Activated CD8-positive, alpha-beta T cell treated with anti-CD3 and anti-CD28 coated beads for 36 hours (primary cell): ENCODE results near the gene RGS7BP. TPM values are rescaled to one million over a fixed set of nuclear protein-coding genes. Genes with fewer than 3 reads are reported as not detected.

Source experiments
- ATAC-seq: fragments of 200-7000 bp; cut with Tn5 transposase; one replicate; pipeline ENCODE4 v1.10.0; 2021; ENCODE audit warnings: mild to moderate bottlenecking, moderate library complexity
- CTCF ChIA-PET: fragments of 350-600 bp; sonication (Branson Sonifier 250); formaldehyde crosslinking; loops from one replicate; lab custom pipeline; 2021; ENCODE audit warnings: antibody characterized with exemption; lab: Charles Lee
- POLR2A ChIA-PET: fragments of 350-600 bp; sonication (Branson Sonifier 250); formaldehyde crosslinking; loops from one replicate; lab custom pipeline; 2021; ENCODE audit warnings: antibody characterized with exemption; lab: Charles Lee
- DNase-seq: peaks from one replicate; pipeline ENCODE4 v3.0.0-alpha.2; 2020
- H3K27ac Mint-ChIP-seq: one replicate; pipeline ENCODE4 v1.8.0; 2021; ENCODE audit warnings: mild to moderate bottlenecking, mixed read lengths
- H3K27me3 Mint-ChIP-seq: one replicate; pipeline ENCODE4 v1.8.0; 2021; ENCODE audit warnings: mixed read lengths
- H3K36me3 Mint-ChIP-seq: one replicate; pipeline ENCODE4 v1.8.0; 2021; ENCODE audit warnings: low read depth, mixed read lengths
- H3K4me1 Mint-ChIP-seq: one replicate; pipeline ENCODE4 v1.8.0; 2021; ENCODE audit warnings: low read depth, mixed read lengths
- H3K4me3 Mint-ChIP-seq: one replicate; pipeline ENCODE4 v1.8.0; 2021; ENCODE audit warnings: mild to moderate bottlenecking, moderate library complexity, mixed read lengths
- H3K9me3 Mint-ChIP-seq: one replicate; pipeline ENCODE4 v1.8.0; 2021; ENCODE audit warnings: mixed read lengths
- intact Hi-C: fragments of 100-400 bp; cut with micrococcal nuclease; formaldehyde crosslinking; loops from one replicate; pipeline ENCODE4 v1.10.0; 2022
- total RNA-seq, 2 experiments: library from RNA; stranded (reverse); gene quantifications; one replicate each; pipeline ENCODE4 v1.2.3, GENCODE V29; 2021
- TF ChIP-seq, protein P1 (sequence below): fragments of 200-600 bp; IDR thresholded peaks from one replicate; pipeline ENCODE4 v1.8.0; 2022; ENCODE audit warnings: antibody characterized with exemption, mild to moderate bottlenecking

Gene RGS7BP
- total RNA-seq, 2 experiments from 2014 or later: not detected

DNA sequence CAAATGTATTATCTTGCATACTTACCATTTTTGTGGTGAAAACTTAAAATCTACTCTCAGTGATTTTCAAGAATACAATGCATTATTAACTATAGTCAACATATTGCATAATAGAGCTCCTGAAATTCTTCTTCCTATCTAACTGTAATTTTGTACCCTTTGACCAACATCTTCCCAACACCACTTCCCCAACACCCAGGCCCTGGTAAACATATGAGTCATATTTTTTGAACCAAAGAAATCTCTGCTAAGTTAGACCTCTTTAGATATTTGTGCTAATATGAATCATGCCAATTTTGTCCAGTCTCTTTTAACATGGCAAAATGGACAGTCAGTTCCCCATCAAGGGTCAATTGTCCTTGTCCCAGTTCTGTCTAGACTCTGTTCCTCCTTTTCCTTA is 18.5 kb upstream of the RGS7BP start:
- POLR2A ChIA-PET: no interaction called here
- intact Hi-C loops: no loop called here
- DNase-seq (no peak), ATAC-seq (no peak)
- Mint-ChIP-seq H3K27ac (no peak overlapping the region), H3K4me3 (no peak overlapping the region), H3K9me3 (peaks cover 8% of the 10 kb centered on the region), H3K36me3 (no peaks in the 10 kb centered on the region), H3K27me3 (no peaks in the 10 kb centered on the region), H3K4me1 (no peaks in the 10 kb centered on the region)
- TF ChIP-seq, protein P1, sequence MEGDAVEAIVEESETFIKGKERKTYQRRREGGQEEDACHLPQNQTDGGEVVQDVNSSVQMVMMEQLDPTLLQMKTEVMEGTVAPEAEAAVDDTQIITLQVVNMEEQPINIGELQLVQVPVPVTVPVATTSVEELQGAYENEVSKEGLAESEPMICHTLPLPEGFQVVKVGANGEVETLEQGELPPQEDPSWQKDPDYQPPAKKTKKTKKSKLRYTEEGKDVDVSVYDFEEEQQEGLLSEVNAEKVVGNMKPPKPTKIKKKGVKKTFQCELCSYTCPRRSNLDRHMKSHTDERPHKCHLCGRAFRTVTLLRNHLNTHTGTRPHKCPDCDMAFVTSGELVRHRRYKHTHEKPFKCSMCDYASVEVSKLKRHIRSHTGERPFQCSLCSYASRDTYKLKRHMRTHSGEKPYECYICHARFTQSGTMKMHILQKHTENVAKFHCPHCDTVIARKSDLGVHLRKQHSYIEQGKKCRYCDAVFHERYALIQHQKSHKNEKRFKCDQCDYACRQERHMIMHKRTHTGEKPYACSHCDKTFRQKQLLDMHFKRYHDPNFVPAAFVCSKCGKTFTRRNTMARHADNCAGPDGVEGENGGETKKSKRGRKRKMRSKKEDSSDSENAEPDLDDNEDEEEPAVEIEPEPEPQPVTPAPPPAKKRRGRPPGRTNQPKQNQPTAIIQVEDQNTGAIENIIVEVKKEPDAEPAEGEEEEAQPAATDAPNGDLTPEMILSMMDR: no peak
- CTCF ChIA-PET: no interaction called here

GRCh38 chr5:64489857-64490256 is 16.0 kb upstream of the RGS7BP start:
- intact Hi-C loops: no loop called here
- peaks cover 5% of the 10 kb centered on the region for H3K9me3 Mint-ChIP-seq
- no peaks in the 10 kb centered on the region for H3K4me1 Mint-ChIP-seq
- TF ChIP-seq, protein P1: no peak
- ChIA-PET CTCF (no interaction called here), POLR2A (no interaction called here)
- no peak overlapping the region for H3K4me3 Mint-ChIP-seq
- no peak overlapping the region for H3K27ac Mint-ChIP-seq
- ATAC-seq: no peak
- no peaks in the 10 kb centered on the region for H3K27me3 Mint-ChIP-seq
- no peak for DNase-seq
- no peaks in the 10 kb centered on the region for H3K36me3 Mint-ChIP-seq

GRCh38 chr5:64497386-64497785 is 8.4 kb upstream of the RGS7BP start:
- no peak for DNase-seq
- no peaks in the 10 kb centered on the region for H3K36me3 Mint-ChIP-seq
- H3K4me1 Mint-ChIP-seq: no peaks in the 10 kb centered on the region
- no peaks in the 10 kb centered on the region for H3K9me3 Mint-ChIP-seq
- POLR2A ChIA-PET: no interaction called here
- H3K27me3 Mint-ChIP-seq: peaks cover 1% of the 10 kb centered on the region
- intact Hi-C loops: no loop called here
- H3K27ac Mint-ChIP-seq: no peak overlapping the region
- CTCF ChIA-PET: no interaction called here
- TF ChIP-seq, protein P1: no peak
- ATAC-seq: no peak
- H3K4me3 Mint-ChIP-seq: no peak overlapping the region

DNA sequence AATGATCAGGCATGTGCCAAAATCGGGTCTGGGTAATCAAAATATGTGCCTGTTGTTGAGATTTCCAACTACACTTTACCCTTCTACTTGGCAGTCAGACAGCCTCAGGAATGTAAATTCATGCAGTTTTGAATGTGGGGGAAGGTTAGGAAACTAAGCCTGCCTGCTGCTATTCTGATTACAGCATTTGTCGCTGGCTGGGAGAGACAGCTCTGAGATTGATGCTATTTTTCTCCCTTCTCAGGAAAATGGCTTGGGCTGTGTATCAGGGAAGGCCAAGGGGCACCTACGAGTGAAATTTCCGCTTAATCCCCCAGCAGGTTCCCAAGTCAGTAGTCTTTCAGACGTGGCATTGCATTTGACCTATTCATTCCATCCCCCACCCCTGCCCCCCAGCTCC is 3.6 kb upstream of the RGS7BP start:
- Mint-ChIP-seq H3K4me1 (peaks cover 2% of the 10 kb centered on the region), H3K27ac (no peak overlapping the region), H3K9me3 (no peaks in the 10 kb centered on the region), H3K4me3 (no peak overlapping the region), H3K36me3 (no peaks in the 10 kb centered on the region), H3K27me3 (peaks cover 27% of the 10 kb centered on the region)
- intact Hi-C loops: no loop called here
- POLR2A ChIA-PET: no interaction called here
- CTCF ChIA-PET: no interaction called here
- DNase-seq (no peak), ATAC-seq (no peak)
- TF ChIP-seq, protein P1: no peak

- DNase-seq (no peak), ATAC-seq (no peak)
- Mint-ChIP-seq H3K4me3 (no peak overlapping the region), H3K36me3 (no peaks in the 10 kb centered on the region), H3K27me3 (peaks cover 37% of the 10 kb centered on the region), H3K9me3 (no peaks in the 10 kb centered on the region), H3K27ac (no peak overlapping the region), H3K4me1 (peaks cover 2% of the 10 kb centered on the region)
- TF ChIP-seq, protein P1: no peak
- intact Hi-C loops: no loop called here
- ChIA-PET POLR2A (no interaction called here), CTCF (no interaction called here)
Measured at GRCh38 chr5:64506567-64507263, 900 bp downstream of the RGS7BP start.
